OCI-LY1 (cell line): ENCODE data around the gene ATAD3A.
"Not testable (repeated sequence)": the region's sequence is repeated elsewhere in the genome, so short reads cannot be mapped to it uniquely, and the experiment has no call there.

Experiments used
- EZH2 ChIP-seq: fragments of 200-600 bp; sonication (generic), shearing (Covaris generic); IDR thresholded peaks from 2 replicates; pipeline ENCODE4 v1.8.0; 2017; ENCODE audit warnings: borderline replicate concordance, mixed run types, mild to moderate bottlenecking, antibody characterized with exemption, low read length, moderate library complexity, mixed read lengths
- TF ChIP-seq, protein P1 (sequence below): fragments of 200-600 bp; sonication (generic), shearing (Covaris generic); IDR thresholded peaks from 2 replicates; pipeline ENCODE4 v1.5.1; 2017; ENCODE audit warnings: mild to moderate bottlenecking, antibody characterized with exemption, low read length, moderate library complexity, mixed read lengths

DNA sequence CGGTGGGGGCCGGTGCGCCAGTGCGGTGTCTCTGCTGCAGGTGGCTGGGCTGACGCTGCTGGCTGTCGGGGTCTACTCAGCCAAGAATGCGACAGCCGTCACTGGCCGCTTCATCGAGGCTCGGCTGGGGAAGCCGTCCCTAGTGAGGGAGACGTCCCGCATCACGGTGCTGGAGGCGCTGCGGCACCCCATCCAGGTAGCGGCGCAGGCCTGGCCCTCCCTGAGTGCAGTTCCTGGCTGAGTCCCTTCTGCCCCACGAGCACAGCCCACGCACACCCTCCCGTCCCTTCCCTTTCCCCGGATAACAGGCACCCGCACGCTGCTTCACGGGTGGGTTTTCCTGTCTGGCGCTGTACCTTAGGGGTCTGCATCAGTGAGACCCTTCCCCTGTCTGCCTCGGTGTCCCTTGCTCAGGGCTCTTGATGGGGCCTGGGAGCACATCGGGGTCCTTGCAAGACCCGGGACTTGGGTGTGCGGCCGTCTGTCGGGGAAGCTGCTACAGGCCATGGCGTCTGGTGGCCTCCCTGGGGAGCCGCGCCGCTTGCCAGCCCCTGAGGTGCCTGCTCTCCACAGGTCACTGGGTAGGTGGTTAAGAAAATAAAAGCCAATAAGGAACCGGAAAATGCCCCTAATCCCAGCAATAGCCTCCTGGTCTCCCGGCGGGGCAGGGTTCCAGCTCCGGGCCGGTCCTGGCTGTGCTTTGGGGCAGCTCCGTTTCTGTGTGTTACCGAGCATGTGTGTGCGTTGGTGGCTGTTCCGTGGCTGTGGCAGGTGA is 26.8 kb upstream of the ATAD3A start:
- TF ChIP-seq, protein P1, sequence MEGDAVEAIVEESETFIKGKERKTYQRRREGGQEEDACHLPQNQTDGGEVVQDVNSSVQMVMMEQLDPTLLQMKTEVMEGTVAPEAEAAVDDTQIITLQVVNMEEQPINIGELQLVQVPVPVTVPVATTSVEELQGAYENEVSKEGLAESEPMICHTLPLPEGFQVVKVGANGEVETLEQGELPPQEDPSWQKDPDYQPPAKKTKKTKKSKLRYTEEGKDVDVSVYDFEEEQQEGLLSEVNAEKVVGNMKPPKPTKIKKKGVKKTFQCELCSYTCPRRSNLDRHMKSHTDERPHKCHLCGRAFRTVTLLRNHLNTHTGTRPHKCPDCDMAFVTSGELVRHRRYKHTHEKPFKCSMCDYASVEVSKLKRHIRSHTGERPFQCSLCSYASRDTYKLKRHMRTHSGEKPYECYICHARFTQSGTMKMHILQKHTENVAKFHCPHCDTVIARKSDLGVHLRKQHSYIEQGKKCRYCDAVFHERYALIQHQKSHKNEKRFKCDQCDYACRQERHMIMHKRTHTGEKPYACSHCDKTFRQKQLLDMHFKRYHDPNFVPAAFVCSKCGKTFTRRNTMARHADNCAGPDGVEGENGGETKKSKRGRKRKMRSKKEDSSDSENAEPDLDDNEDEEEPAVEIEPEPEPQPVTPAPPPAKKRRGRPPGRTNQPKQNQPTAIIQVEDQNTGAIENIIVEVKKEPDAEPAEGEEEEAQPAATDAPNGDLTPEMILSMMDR: not testable (repeated sequence)
- not testable (repeated sequence) for TF ChIP-seq EZH2
